HEK293T (cell line): ENCODE data around the gene RYR3.

Experiments used
- CTCF ChIA-PET: fragments of 350-600 bp; formaldehyde crosslinking; extraction: SDS; loops from one replicate; lab custom pipeline; 2021; ENCODE audit warnings: antibody characterized with exemption, inconsistent platforms; lab: Yijun Ruan, JAX
- POLR2A ChIA-PET: fragments of 350-600 bp; formaldehyde crosslinking; extraction: SDS; loops from one replicate; lab custom pipeline; 2020; ENCODE audit warnings: antibody characterized with exemption, inconsistent platforms; lab: Yijun Ruan, JAX
- DNase-seq: peaks from one replicate; pipeline ENCODE4 v3.0.0; 2012; ENCODE audit warnings: mixed read lengths; ENCODE audit errors: extremely low spot score
- ARNT ChIP-seq: fragments of 450-650 bp; IDR thresholded peaks from 2 replicates; pipeline ENCODE4 v1.6.1; 2017; ENCODE audit warnings: mild to moderate bottlenecking
- BHLHE40 ChIP-seq: fragments of 450-650 bp; IDR thresholded peaks from 2 replicates; pipeline ENCODE4 v1.6.1; 2016; ENCODE audit warnings: mild to moderate bottlenecking, moderate library complexity, borderline replicate concordance
- CTBP1 ChIP-seq: fragments of 450-650 bp; IDR thresholded peaks from 2 replicates; pipeline ENCODE4 v1.6.1; 2016; ENCODE audit warnings: borderline replicate concordance
- ELF4 ChIP-seq: fragments of 450-650 bp; IDR thresholded peaks from 2 replicates; pipeline ENCODE4 v1.6.1; 2017; ENCODE audit warnings: antibody characterized with exemption
- FOXA1 ChIP-seq: fragments of 450-650 bp; IDR thresholded peaks from 2 replicates; pipeline ENCODE4 v1.6.1; 2016; ENCODE audit warnings: mild to moderate bottlenecking
- FOXK2 ChIP-seq: fragments of 450-650 bp; IDR thresholded peaks from 2 replicates; pipeline ENCODE4 v1.6.1; 2016; ENCODE audit warnings: mild to moderate bottlenecking
- FOXM1 ChIP-seq: fragments of 450-650 bp; IDR thresholded peaks from 2 replicates; pipeline ENCODE4 v1.6.1; 2017; ENCODE audit warnings: mild to moderate bottlenecking, borderline replicate concordance
- HDGF ChIP-seq: fragments of 450-650 bp; IDR thresholded peaks from 2 replicates; pipeline ENCODE4 v1.6.1; 2017; ENCODE audit warnings: antibody characterized with exemption, borderline replicate concordance
- L3MBTL2 ChIP-seq: fragments of 450-650 bp; conservative IDR thresholded peaks from 2 replicates; pipeline ENCODE4 v1.6.1; 2016; ENCODE audit warnings: mild to moderate bottlenecking
- LEF1 ChIP-seq: fragments of 450-650 bp; IDR thresholded peaks from 2 replicates; pipeline ENCODE4 v1.6.1; 2017; ENCODE audit warnings: mild to moderate bottlenecking, borderline replicate concordance
- NFRKB ChIP-seq: fragments of 450-650 bp; IDR thresholded peaks from 2 replicates; pipeline ENCODE4 v1.6.1; 2016; ENCODE audit warnings: mild to moderate bottlenecking, moderate library complexity
- SP1 ChIP-seq: fragments of 450-650 bp; IDR thresholded peaks from 2 replicates; pipeline ENCODE4 v1.6.1; 2017
- SUZ12 ChIP-seq: fragments of 450-650 bp; IDR thresholded peaks from 2 replicates; pipeline ENCODE4 v1.6.1; 2016; ENCODE audit warnings: mild to moderate bottlenecking
- TARDBP ChIP-seq: fragments of 450-650 bp; IDR thresholded peaks from 2 replicates; pipeline ENCODE4 v1.6.1; 2016
- ZNF384 ChIP-seq: fragments of 450-650 bp; IDR thresholded peaks from 2 replicates; pipeline ENCODE4 v1.6.1; 2016
- TF ChIP-seq, protein P1 (sequence below): fragments of 450-650 bp; IDR thresholded peaks from 2 replicates; pipeline ENCODE4 v1.6.1; 2016

RYR3 gene

DNA sequence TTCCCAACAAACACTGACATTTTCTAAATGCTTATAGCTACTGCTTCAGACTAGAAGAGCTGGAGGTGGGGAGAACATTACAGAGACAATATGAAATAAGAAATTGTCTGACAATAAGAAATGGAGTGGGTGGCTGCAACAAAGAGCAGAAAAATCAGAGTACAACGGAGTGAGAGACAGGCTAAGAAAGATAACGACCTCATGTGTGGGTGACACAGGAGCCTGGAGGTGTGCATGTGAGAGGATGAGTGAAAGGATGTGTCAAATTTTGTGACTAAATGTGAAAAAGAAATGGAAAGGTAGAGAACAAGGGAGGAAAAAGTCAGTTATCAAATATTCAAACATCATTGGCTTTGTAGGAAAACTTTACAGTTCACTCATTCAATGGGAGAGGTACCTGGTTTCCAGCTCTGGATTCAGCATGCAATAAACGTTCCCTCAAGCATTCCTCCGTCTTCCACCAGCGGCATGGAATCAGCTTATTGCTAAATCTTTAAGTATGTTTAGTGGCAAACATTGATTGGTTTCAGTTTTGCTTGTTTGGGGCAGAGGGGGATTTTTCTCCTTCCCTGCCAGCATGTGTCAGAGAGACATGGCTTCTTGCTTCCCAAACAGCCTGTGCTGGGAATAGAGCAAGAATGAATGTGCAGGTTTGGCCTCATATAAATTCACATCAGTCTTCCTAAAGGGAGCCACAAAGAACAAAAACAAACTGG lies 553.8 kb downstream of the RYR3 start:
- DNase-seq: no peak
- POLR2A ChIA-PET: no interaction called here
- CTCF ChIA-PET: no interaction called here
- TF ChIP-seq ARNT (no peak), NFRKB (no peak), ZNF384 (no peak), SUZ12 (no peak), L3MBTL2 (no peak), ELF4 (no peak)

DNA sequence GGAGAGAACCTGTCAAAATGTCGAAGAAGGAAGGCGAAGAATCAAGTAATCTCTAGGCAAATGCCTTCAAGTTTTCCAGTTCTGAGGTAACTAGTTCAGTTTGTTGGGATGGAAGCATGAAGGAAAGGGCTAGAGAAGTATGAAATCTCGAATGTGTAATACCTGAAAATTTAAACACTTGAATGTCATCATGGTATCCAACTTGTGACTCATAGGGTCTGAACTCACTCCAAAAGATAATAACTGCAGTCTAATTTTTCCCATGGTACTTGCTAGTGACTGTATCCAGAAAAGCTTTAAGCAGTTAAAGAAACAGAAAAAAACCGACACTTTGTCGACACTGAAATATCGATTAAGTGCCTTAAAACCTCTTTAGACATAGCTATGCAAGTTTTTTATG lies 554.6 kb downstream of the RYR3 start:
- POLR2A ChIA-PET: no interaction called here
- CTCF ChIA-PET: no interaction called here
- no peak for DNase-seq
- no peak for TF ChIP-seq ARNT
- TF ChIP-seq ZNF384: no peak
- TF ChIP-seq CTBP1: no peak
- no peak for TF ChIP-seq FOXM1
- no peak for TF ChIP-seq BHLHE40
- TF ChIP-seq HDGF: no peak
- TF ChIP-seq FOXK2: no peak
- no peak for TF ChIP-seq SUZ12
- TF ChIP-seq LEF1: no peak

DNA sequence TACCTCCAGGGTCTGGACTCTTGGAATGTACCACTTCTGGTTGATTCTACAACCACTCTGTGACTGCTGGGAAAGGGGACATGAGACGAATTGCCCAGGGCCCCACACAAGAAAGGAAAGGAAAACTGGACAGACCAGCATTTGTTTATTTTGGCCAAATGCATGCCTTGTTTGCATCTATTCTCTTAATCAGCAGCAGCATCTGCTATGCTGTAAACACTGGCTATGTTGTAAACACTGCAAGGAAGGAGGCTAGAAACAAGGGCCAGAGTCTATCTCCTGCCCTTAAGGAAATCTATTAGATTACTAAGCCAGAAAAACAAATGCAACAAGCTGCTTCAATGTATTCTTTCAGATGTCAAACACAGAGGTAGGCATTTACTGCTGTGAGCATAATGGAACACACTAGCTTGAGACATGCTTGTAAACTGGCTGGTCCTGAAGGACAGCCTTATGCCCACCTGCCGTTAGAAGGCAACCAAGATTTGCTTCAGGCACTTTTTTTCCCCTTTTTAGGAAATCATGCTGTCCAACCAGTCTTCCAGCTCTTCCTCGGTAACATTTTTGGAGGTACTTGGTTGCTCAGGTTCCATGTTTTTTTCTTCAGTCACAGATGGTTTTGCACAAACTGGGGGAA lies 555.5 kb downstream of the RYR3 start:
- ChIA-PET POLR2A (no interaction called here), CTCF (no interaction called here)
- no peak for DNase-seq
- TF ChIP-seq L3MBTL2 (no peak), HDGF (no peak), BHLHE40 (no peak), NFRKB (no peak), SUZ12 (no peak), TARDBP (no peak), ARNT (no peak), ELF4 (no peak), ZNF384 (no peak), SP1 (no peak), FOXM1 (no peak)

DNA sequence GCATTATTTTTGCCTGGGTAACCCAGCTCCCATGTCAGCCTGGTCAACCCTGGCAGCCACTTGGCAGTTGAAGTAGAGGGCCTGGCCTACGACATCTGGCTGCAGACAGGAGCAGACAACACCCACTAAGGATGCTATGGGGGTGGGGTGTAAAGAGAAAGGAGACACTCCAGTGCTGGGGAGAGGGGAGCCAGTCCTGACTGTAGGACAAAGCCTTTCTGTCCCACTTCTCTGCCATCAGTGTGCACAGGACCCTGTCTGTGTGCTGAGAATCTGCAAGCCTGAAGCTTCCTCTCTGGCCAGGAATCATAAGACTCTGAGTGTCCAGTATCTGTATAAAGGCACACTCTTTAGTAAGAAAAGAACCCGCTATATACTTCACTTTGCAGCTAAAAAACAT lies 561.2 kb downstream of the RYR3 start:
- TF ChIP-seq ZNF384 (no peak), ARNT (no peak), CTBP1 (no peak), FOXM1 (no peak), L3MBTL2 (no peak), TARDBP (no peak)
- no peak for DNase-seq
- ChIA-PET CTCF (no interaction called here), POLR2A (no interaction called here)

DNA sequence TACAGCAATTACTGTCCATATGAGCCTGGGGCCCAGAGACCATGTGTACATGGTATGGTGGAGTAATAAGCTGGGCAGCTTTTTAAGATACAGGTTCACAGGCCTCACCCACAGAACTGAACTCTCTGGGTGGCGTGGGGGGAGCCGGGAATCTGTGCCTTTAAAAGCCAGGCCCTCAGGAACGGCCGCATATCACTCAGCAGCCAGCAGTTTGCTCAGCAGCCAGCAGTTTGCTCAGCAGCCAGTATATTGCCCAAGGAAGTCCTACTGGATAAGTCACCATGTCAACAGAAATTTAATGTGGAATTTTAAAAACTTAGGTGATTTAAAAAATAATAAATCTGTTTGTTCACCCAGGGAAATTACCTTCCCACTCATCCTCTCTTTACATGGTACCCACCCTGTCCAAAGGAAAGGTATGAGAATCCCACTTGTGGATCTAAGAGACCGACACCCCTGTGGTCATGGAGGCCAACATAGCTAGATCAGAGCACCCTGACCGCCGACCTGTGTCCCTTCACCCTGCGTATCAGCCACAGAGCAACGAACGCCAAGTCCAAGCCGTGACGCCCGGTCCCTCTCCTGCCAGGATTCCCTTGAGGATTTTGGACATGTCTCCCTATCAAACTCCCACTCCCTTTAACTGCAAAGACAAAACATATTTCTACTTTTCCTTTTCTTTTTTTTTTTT lies 561.8 kb downstream of the RYR3 start:
- ChIA-PET POLR2A (no interaction called here), CTCF (no interaction called here)
- no peak for DNase-seq
- TF ChIP-seq LEF1 (no peak), SP1 (no peak), HDGF (no peak), CTBP1 (no peak), ZNF384 (no peak), L3MBTL2 (no peak)

DNA sequence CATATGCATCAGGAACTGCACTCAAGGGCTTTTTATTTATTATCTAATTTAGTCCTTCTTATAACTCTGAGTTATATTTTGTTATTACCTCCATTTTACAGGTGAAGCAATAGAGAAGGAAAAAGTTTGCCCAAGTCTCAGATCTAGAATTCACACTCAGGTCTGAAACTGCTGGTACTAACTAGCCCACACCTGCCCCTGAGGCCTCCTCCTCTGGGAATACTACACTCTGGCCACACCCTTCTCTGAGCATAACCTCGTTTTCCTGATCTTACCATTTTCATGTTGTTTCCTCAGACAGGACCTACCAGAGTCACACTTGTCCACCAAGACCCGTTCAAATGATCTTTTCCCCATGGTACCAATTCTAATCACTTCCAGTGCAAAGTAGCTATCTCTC lies 563.4 kb downstream of the RYR3 start:
- CTCF ChIA-PET: interaction anchor here (0.6 kb wide), 1 partner anchor 21 kb away, joined by 4 read pairs; no protein-coding TSS in a partner anchor
- TF ChIP-seq CTBP1 (no peak), FOXM1 (no peak), NFRKB (no peak), BHLHE40 (no peak), HDGF (no peak), FOXK2 (no peak)
- no peak for DNase-seq
- POLR2A ChIA-PET: no interaction called here

DNA sequence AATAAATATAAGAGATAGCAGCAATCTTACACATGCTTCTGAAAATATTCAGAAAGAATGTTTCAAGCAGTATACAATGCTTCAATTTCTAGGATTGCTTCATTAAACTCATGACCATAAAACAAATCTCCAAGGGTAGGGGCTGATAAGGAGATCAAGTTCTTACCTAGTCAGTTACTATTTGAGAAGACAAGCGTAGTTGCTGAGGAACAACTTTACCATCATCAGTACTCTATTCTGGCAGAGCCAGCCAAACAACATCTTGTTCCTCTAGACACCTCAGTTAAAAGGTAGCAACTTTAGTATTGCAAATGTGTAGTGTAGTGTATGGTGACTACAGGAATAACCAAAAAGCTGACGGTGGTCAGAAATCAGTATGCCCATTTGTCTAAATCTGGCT lies 572.2 kb downstream of the RYR3 start:
- no peak for DNase-seq
- ChIA-PET CTCF (no interaction called here), POLR2A (no interaction called here)
- no peak for TF ChIP-seq CTBP1
- no peak for TF ChIP-seq FOXM1
- no peak for TF ChIP-seq SUZ12
- TF ChIP-seq FOXA1: no peak
- TF ChIP-seq HDGF: no peak
- no peak for TF ChIP-seq LEF1

DNA sequence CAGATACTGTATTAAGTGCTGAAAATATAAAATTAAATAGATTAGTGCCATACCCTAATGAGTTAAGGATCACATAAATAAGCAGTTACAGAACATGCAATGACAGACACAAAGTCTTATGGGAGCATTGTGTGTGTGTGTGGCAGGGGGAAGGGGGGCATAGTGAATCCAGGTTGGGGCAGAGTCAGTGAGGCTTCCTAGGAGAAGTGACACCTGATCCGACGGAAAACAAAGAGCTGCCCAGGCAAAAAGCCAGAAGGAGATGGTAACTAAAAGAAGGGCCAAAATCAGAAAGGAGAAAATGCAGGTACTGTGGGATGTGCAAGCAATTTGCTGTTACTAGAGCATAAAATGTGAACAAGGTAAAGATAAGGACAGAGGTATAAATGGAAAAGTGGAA lies 577.4 kb downstream of the RYR3 start:
- DNase-seq: no peak
- POLR2A ChIA-PET: no interaction called here
- TF ChIP-seq SP1: no peak
- TF ChIP-seq ELF4: no peak
- TF ChIP-seq FOXK2: no peak
- no peak for TF ChIP-seq ZNF384
- no peak for TF ChIP-seq NFRKB
- no peak for TF ChIP-seq FOXM1
- no peak for TF ChIP-seq BHLHE40
- TF ChIP-seq, protein P1, sequence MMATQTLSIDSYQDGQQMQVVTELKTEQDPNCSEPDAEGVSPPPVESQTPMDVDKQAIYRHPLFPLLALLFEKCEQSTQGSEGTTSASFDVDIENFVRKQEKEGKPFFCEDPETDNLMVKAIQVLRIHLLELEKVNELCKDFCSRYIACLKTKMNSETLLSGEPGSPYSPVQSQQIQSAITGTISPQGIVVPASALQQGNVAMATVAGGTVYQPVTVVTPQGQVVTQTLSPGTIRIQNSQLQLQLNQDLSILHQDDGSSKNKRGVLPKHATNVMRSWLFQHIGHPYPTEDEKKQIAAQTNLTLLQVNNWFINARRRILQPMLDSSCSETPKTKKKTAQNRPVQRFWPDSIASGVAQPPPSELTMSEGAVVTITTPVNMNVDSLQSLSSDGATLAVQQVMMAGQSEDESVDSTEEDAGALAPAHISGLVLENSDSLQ: no peak
- no peak for TF ChIP-seq ARNT
- TF ChIP-seq FOXA1: no peak
- no peak for TF ChIP-seq SUZ12
- no peak for TF ChIP-seq LEF1
- TF ChIP-seq HDGF: no peak
- TF ChIP-seq TARDBP: no peak
- TF ChIP-seq CTBP1: no peak
- TF ChIP-seq L3MBTL2: no peak
- CTCF ChIA-PET: no interaction called here
